Dendritic cell treated with granulocyte-macrophage colony-stimulating factor and Interleukin-4, amounts not matched to agents 40 ng/mL and 50 ng/mL, for 4 days (primary cell): ENCODE data around the gene SYT8.

Experiments used
- H3K27ac Mint-ChIP-seq: one replicate; pipeline ENCODE4 v1.8.0; 2022; ENCODE audit warnings: mild to moderate bottlenecking, mixed read lengths
- H3K27me3 Mint-ChIP-seq: one replicate; pipeline ENCODE4 v1.8.0; 2022; ENCODE audit warnings: mild to moderate bottlenecking, mixed read lengths
- H3K36me3 Mint-ChIP-seq: one replicate; pipeline ENCODE4 v1.8.0; 2022; ENCODE audit warnings: low read depth, mixed read lengths
- H3K4me1 Mint-ChIP-seq: one replicate; pipeline ENCODE4 v1.8.0; 2022; ENCODE audit warnings: low read depth, mixed read lengths
- H3K4me3 Mint-ChIP-seq: one replicate; pipeline ENCODE4 v1.8.0; 2022; ENCODE audit warnings: mild to moderate bottlenecking, moderate library complexity, mixed read lengths
- H3K9me3 Mint-ChIP-seq: one replicate; pipeline ENCODE4 v1.8.0; 2022; ENCODE audit warnings: mixed read lengths
- intact Hi-C: fragments of 100-400 bp; cut with micrococcal nuclease; formaldehyde crosslinking; loops from one replicate; pipeline ENCODE4 v1.15.0; 2022

Gene SYT8

GRCh38 chr11:1841511-1842148, 6.8 kb downstream of the SYT8 start:
- peaks cover 86% of the 10 kb centered on the region for H3K4me1 Mint-ChIP-seq
- H3K36me3 Mint-ChIP-seq, result peaks cover 23% of the 10 kb centered on the region
- H3K9me3 Mint-ChIP-seq, result no peaks in the 10 kb centered on the region
- intact Hi-C loops, result no loop called here
- peaks cover 6% of the 10 kb centered on the region for H3K27me3 Mint-ChIP-seq
- no peak overlapping the region for H3K4me3 Mint-ChIP-seq
- peak overlapping the region; percentile 86 for H3K27ac Mint-ChIP-seq

GRCh38 chr11:1842149-1843097, 7.6 kb downstream of the SYT8 start:
- H3K4me1 Mint-ChIP-seq, result peaks cover 92% of the 10 kb centered on the region
- intact Hi-C loops, result no loop called here
- peaks cover 31% of the 10 kb centered on the region for H3K36me3 Mint-ChIP-seq
- H3K4me3 Mint-ChIP-seq, result no peak overlapping the region
- H3K9me3 Mint-ChIP-seq, result no peaks in the 10 kb centered on the region
- H3K27me3 Mint-ChIP-seq, result peaks cover under 1% of the 10 kb centered on the region
- peak overlapping the region; percentile 86 for H3K27ac Mint-ChIP-seq

GRCh38 chr11:1843098-1843473, 8.3 kb downstream of the SYT8 start:
- Mint-ChIP-seq H3K36me3 (peaks cover 35% of the 10 kb centered on the region), H3K9me3 (no peaks in the 10 kb centered on the region), H3K4me3 (no peak overlapping the region), H3K27ac (peak overlapping the region; percentile 86), H3K27me3 (no peaks in the 10 kb centered on the region), H3K4me1 (peaks cover 93% of the 10 kb centered on the region)
- intact Hi-C loops, result no loop called here

- Mint-ChIP-seq H3K27me3 (no peaks in the 10 kb centered on the region), H3K4me3 (peak overlapping the region; percentile 33), H3K9me3 (no peaks in the 10 kb centered on the region)
Observed at GRCh38 chr11:1843796-1844195, 9.0 kb downstream of the SYT8 start.

GRCh38 chr11:1844221-1845094, 9.7 kb downstream of the SYT8 start:
- Mint-ChIP-seq H3K9me3 (no peaks in the 10 kb centered on the region), H3K4me3 (peak overlapping the region; percentile 72), H3K36me3 (peaks cover 44% of the 10 kb centered on the region), H3K4me1 (peaks cover 94% of the 10 kb centered on the region), H3K27ac (peak overlapping the region; percentile 86), H3K27me3 (no peaks in the 10 kb centered on the region)
- intact Hi-C loops, result no loop called here

More at GRCh38 chr11:1843796-1844195, 9.0 kb downstream of the SYT8 start:
- Mint-ChIP-seq H3K4me1 (peaks cover 93% of the 10 kb centered on the region), H3K27ac (peak overlapping the region; percentile 86), H3K36me3 (peaks cover 42% of the 10 kb centered on the region)
- intact Hi-C loops, result no loop called here

- Mint-ChIP-seq H3K27me3 (no peaks in the 10 kb centered on the region), H3K4me3 (peak overlapping the region; percentile 72), H3K9me3 (no peaks in the 10 kb centered on the region), H3K36me3 (peaks cover 44% of the 10 kb centered on the region), H3K4me1 (peaks cover 94% of the 10 kb centered on the region), H3K27ac (peak overlapping the region; percentile 86)
- intact Hi-C loops, result no loop called here
Observed at GRCh38 chr11:1845095-1845429, 10.3 kb downstream of the SYT8 start.

DNA sequence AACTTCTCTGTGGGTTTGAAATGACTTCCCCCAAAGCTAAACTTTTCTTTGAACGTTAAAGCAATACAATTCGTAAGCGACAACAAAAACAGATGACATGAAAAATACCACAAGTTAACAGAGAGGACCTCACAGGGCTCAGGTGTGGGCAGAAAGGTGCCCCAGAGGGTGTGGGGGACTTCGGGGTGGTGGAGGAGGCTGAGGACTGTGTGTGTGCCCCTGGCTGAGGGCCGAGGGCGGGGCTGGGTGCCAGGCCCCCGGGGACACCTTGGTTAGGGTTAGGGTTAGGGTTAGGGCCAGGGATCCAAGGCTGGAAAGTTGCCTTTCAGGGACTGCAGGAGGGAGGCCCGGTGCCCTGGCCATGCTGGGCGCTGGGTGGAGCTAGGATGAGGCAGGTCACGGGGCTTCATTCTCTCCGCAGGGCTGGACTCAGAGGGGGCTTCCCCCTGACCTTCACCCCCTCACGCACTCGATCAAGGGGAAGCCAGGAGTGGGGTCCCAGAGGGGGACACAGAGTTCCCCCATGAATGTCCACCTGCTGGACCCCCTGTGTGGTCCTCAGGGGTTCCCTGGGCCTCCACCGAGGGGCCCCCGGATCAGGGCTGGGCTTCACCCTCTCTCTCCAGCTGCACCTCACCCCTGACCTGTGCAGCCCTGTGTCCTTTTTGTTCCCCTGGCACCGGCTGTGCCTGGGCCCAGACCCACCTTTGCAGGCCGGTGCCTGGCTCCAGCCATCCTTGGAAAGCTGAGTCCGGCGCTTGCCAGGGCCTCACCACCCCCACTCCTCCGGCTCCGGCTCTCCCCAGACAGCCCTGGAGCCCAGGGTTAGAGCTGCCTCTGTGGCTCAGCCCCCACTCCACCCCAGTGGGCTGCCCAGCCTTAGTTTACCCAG, 11.0 kb downstream of the SYT8 start:
- intact Hi-C loops, result no loop called here
- no peaks in the 10 kb centered on the region for H3K9me3 Mint-ChIP-seq
- H3K27me3 Mint-ChIP-seq, result no peaks in the 10 kb centered on the region
- H3K4me1 Mint-ChIP-seq, result peaks cover 93% of the 10 kb centered on the region
- H3K4me3 Mint-ChIP-seq, result peak overlapping the region; percentile 72
- peaks cover 44% of the 10 kb centered on the region for H3K36me3 Mint-ChIP-seq
- H3K27ac Mint-ChIP-seq, result peak overlapping the region; percentile 86

DNA sequence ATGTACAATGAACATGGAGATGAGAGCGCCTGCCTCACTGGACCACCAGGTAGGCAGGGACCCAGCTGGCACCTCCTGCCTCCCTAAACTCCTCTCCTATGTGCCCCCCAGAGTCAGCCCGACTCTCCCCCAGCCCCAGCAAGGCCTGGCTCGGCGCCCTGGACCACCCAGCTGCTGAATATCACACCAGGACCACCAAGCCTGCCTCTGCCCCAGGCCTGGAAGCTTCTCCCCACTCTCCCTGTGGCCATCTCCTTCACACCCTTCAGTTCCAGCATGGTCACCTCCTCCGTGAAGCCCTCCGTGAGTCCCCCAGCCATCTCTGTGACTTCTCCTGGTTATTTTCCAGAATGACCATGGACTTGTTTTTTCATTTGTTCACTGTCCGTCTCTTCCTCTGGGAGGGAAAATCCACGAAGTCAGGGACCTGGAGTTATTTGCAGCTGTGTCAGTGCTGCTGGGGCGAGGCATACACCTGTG, 11.7 kb downstream of the SYT8 start:
- intact Hi-C loops, result no loop called here
- Mint-ChIP-seq H3K4me1 (peaks cover 96% of the 10 kb centered on the region), H3K4me3 (peak overlapping the region; percentile 72)

DNA sequence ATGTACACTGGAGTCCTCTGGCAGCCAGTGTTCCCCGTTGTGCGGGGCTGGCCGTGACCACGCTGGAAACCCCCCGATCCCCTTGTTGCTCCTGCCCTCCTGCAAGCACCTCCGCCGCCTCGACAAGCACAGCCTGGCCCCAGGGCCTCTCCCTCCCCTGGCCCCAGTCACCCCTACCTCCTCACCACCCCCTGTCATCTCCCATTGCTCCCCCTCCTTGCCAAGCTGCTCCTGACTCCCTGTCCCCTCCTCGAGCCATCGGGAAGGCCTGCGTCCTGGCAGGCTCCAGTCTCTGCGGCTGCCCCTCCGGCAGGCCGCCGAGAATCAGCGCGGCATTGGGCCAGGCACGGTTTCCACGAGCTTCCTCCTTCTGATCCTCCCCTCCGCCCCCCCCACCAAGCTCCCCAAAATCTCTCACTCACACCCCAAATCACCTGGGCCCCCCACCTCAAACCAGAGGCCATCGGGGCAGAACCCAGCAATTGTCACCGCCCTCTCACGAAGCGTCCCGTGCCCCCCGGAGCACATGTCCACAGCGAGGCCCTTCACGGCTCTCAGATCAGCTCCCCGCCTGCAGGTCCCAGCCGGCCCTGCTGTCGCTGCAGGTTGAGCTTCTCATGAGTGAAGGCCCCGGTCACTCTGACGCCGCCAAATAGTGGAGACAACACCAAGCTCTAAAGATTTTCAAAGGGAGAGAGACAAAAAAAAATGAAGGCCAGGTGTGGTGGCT, 12.4 kb downstream of the SYT8 start:
- H3K27ac Mint-ChIP-seq, result peak overlapping the region; percentile 86
- H3K9me3 Mint-ChIP-seq, result no peaks in the 10 kb centered on the region
- H3K4me1 Mint-ChIP-seq, result peaks cover 96% of the 10 kb centered on the region
- peak overlapping the region; percentile 72 for H3K4me3 Mint-ChIP-seq
- H3K36me3 Mint-ChIP-seq, result peaks cover 44% of the 10 kb centered on the region
- no peaks in the 10 kb centered on the region for H3K27me3 Mint-ChIP-seq
- intact Hi-C loops, result no loop called here

More for the DNA sequence above, 11.7 kb downstream of the SYT8 start:
- peak overlapping the region; percentile 86 for H3K27ac Mint-ChIP-seq
- H3K27me3 Mint-ChIP-seq, result no peaks in the 10 kb centered on the region
- H3K9me3 Mint-ChIP-seq, result no peaks in the 10 kb centered on the region
- peaks cover 44% of the 10 kb centered on the region for H3K36me3 Mint-ChIP-seq

- H3K4me1 Mint-ChIP-seq, result peaks cover 99% of the 10 kb centered on the region
- intact Hi-C loops, result no loop called here
- H3K27me3 Mint-ChIP-seq, result no peaks in the 10 kb centered on the region
- H3K27ac Mint-ChIP-seq, result peak overlapping the region; percentile 86
- H3K4me3 Mint-ChIP-seq, result peak overlapping the region; percentile 72
- peaks cover 48% of the 10 kb centered on the region for H3K36me3 Mint-ChIP-seq
- H3K9me3 Mint-ChIP-seq, result no peaks in the 10 kb centered on the region
Observed at GRCh38 chr11:1847926-1848639, 13.3 kb downstream of the SYT8 start.

DNA sequence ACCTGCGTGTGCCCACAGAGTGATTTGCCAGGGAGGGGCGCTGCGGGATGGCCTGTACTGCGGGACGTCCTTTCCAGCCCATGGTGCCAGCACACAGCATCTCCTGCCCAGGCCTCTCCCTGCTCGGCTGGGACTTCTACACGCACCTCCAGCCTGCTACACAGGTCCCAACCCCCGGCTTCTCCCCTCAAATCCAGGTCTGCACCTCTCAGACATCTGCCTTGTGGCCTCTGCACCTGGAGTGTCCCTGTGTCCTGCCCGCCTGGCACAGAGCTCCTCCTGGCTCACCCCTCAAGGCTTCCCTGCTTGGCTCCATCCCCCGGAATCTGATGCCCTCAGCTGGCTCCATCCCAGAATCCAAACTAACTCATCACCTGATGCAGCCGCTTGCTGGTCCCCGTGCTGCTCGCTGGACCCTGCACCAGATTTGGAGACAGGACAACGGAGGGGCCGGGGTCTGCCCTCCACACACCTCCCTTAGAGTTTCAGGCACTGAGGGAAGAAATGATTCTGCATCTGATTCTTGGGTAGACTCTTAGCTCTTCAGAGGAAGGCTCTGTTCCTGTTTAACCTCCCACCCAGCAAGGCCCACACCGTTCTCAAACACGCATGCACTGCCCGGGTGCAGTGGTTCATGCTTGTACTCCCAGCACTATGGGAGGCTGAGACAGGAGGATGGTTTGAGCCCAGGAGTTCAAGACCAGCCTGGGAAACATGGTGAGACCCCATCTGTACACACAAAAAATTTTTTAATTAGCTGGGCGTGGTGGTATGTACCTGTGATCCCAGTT, 14.0 kb downstream of the SYT8 start:
- H3K9me3 Mint-ChIP-seq, result no peaks in the 10 kb centered on the region
- no peaks in the 10 kb centered on the region for H3K27me3 Mint-ChIP-seq
- intact Hi-C loops, result no loop called here
- peak overlapping the region; percentile 86 for H3K27ac Mint-ChIP-seq
- H3K4me1 Mint-ChIP-seq, result peaks cover 99% of the 10 kb centered on the region
- H3K4me3 Mint-ChIP-seq, result peak overlapping the region; percentile 72
- peaks cover 51% of the 10 kb centered on the region for H3K36me3 Mint-ChIP-seq
